HepG2 (cell line): ENCODE data around the gene HNRNPL. TPM values are rescaled to one million over a fixed set of nuclear protein-coding genes. Genes with fewer than 3 reads are reported as not detected.
A peak's percentile ranks its signal among the peaks of the same experiment; 100 is the strongest.

Experiments used
- AKAP8 ChIP-seq: sonication (generic); formaldehyde crosslinking; IDR thresholded peaks from 2 replicates; pipeline ENCODE4 v1.5.1; 2020; ENCODE audit warnings: mild to moderate bottlenecking, missing genetic modification reagents
- DNMT1 ChIP-seq: sonication (generic); formaldehyde crosslinking; IDR thresholded peaks from 2 replicates; pipeline ENCODE4 v1.5.1; 2020; ENCODE audit warnings: mild to moderate bottlenecking, missing genetic modification reagents
- HDAC6 ChIP-seq: fragments of 200-600 bp; sonication (generic); IDR thresholded peaks from 2 replicates; pipeline ENCODE4 v1.7.0; 2017; ENCODE audit warnings: mild to moderate bottlenecking, antibody characterized with exemption, low read length, low read depth
- HNF4G ChIP-seq, 2 experiments: sonication (generic) in 1 of 2; formaldehyde crosslinking in 1 of 2; IDR thresholded peaks; 2 replicates each; pipeline versions ENCODE4 v1.4.0 to v1.6.1; 2011 to 2020; ENCODE audit warnings: borderline replicate concordance in 2 of 2, low read depth in 2 of 2, mild to moderate bottlenecking in 2 of 2, low read length in 1 of 2, missing genetic modification reagents in 1 of 2, moderate library complexity in 1 of 2
- HNRNPLL ChIP-seq: fragments of 200-400 bp; formaldehyde crosslinking; IDR thresholded peaks from 2 replicates; pipeline ENCODE4 v1.6.1; 2017; ENCODE audit warnings: mild to moderate bottlenecking, low read depth, low read length; ENCODE audit not compliant: poor library complexity, severe bottlenecking
- JUN ChIP-seq: sonication (generic); formaldehyde crosslinking; IDR thresholded peaks from 2 replicates; pipeline ENCODE4 v1.4.0; 2020; ENCODE audit warnings: mild to moderate bottlenecking, missing genetic modification reagents
- MTF2 ChIP-seq: sonication (generic); formaldehyde crosslinking; IDR thresholded peaks from 2 replicates; pipeline ENCODE4 v1.5.0; 2020; ENCODE audit warnings: missing genetic modification reagents, borderline replicate concordance
- NCOA1 ChIP-seq: sonication (generic); formaldehyde crosslinking; IDR thresholded peaks from 2 replicates; pipeline ENCODE4 v1.9.0; 2021; ENCODE audit warnings: missing genetic modification reagents
- RARA ChIP-seq: IDR thresholded peaks from 2 replicates; pipeline ENCODE4 v1.6.1; 2016; ENCODE audit warnings: missing genetic modification reagents, missing compliant biosample characterization
- RFXANK ChIP-seq: IDR thresholded peaks from 2 replicates; pipeline ENCODE4 v1.6.1; 2016
- TSC22D2 ChIP-seq: sonication (generic); formaldehyde crosslinking; IDR thresholded peaks from 2 replicates; pipeline ENCODE4 v1.5.1; 2020; ENCODE audit warnings: missing genetic modification reagents, mild to moderate bottlenecking, borderline replicate concordance
- ZBTB7A ChIP-seq: sonication (generic); formaldehyde crosslinking; IDR thresholded peaks from 2 replicates; pipeline ENCODE4 v1.8.0; 2022; ENCODE audit warnings: mild to moderate bottlenecking, missing genetic modification reagents
- ZFP62 ChIP-seq: sonication (generic); formaldehyde crosslinking; IDR thresholded peaks from 2 replicates; pipeline ENCODE4 v1.4.0; 2020; ENCODE audit warnings: missing genetic modification reagents
- ZNF292 ChIP-seq: sonication (generic); formaldehyde crosslinking; IDR thresholded peaks from 2 replicates; pipeline ENCODE4 v1.8.1; 2022; ENCODE audit warnings: mild to moderate bottlenecking, low read depth, missing genetic modification reagents, borderline replicate concordance
- ZNF441 ChIP-seq: sonication (generic); formaldehyde crosslinking; IDR thresholded peaks from 2 replicates; pipeline ENCODE4 v1.7.0; 2021; ENCODE audit warnings: missing genetic modification reagents, borderline replicate concordance
- ZNF460 ChIP-seq: sonication (generic); formaldehyde crosslinking; IDR thresholded peaks from 2 replicates; pipeline ENCODE4 v1.5.1; 2020; ENCODE audit warnings: missing genetic modification reagents, mild to moderate bottlenecking, borderline replicate concordance
- ZSCAN21 ChIP-seq: sonication (generic); formaldehyde crosslinking; IDR thresholded peaks from 2 replicates; pipeline ENCODE4 v1.8.0; 2022; ENCODE audit warnings: mild to moderate bottlenecking, missing genetic modification reagents, moderate library complexity, borderline replicate concordance
- polyA plus RNA-seq, 8 experiments: library from polyadenylated mRNA; depleted of rRNA in 3 of 8; stranded (reverse) in 7 of 8; unstranded in 1 of 8; fragments of >200 nt; fragmentation: Illumina TruSeq in 4 of 8; extraction: Trizol in 4 of 8; gene quantifications; 2 replicates each; pipeline versions ENCODE4 v1.2.1 to v1.2.3, GENCODE V29; 2011 to 2016; ENCODE audit warnings: low read depth in 4 of 8, missing spikeins in 1 of 8, mixed read lengths in 1 of 8; ENCODE audit not compliant: insufficient read depth in 1 of 8
- total RNA-seq, 5 experiments: library from RNA; depleted of rRNA; stranded (reverse); fragments of >200 nt; fragmentation: Illumina TruSeq; extraction: Trizol; gene quantifications; 2 replicates each; pipeline ENCODE4 v1.2.3, GENCODE V29; 2016; ENCODE audit warnings: low read depth in 1 of 5
- TF ChIP-seq, protein P1 (sequence below): sonication (generic); formaldehyde crosslinking; IDR thresholded peaks from 2 replicates; pipeline ENCODE4 v1.4.0; 2020; ENCODE audit warnings: missing genetic modification reagents, borderline replicate concordance
- TF ChIP-seq, protein P2 (sequence below): sonication (generic); formaldehyde crosslinking; IDR thresholded peaks from 2 replicates; pipeline ENCODE4 v1.4.0; 2020; ENCODE audit warnings: mild to moderate bottlenecking, missing genetic modification reagents
- TF ChIP-seq, protein P3 (sequence below): sonication (generic); formaldehyde crosslinking; IDR thresholded peaks from 2 replicates; pipeline ENCODE4 v1.5.0; 2020; ENCODE audit warnings: mild to moderate bottlenecking, missing genetic modification reagents, moderate library complexity
- TF ChIP-seq, protein P4 (sequence below): sonication (generic); formaldehyde crosslinking; IDR thresholded peaks from 2 replicates; pipeline ENCODE4 v1.4.0; 2020; ENCODE audit warnings: missing genetic modification reagents, borderline replicate concordance

HNRNPL gene
- total and polyA plus RNA-seq, 2 of the 13 experiments (the other 11 are each of a cell fraction or from before 2014, with no cell fraction given) = 156 to 278 TPM

DNA sequence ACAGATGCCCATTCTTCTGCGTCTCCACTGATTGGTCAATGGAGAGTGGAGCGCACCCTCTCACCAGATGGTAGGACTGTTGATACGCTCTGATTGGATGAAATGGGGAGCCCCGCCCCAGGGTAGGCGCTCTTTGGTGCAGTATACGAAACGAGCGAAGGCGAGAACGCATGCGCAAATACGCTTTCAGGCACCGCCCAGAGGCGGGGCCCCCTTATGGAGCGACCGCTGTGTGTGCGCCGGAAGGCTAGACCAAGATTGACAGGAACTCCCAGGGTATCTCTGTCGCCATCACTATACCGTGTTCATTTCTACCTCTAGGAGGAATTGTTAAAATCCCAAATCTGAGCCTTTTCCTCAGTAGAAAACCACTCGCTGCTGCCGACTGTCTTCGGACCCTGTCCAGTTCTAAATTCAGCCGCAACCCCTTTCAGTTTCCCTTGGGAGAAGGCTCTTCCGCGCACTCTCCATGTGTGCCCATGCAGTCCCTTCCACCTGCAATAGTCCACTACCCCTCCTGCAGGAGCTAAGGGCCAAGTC is 720 bp upstream of the HNRNPL start (continued):
- TF ChIP-seq MTF2 (CRISPR knock-in tag) (no peak), NCOA1 (CRISPR knock-in tag) (no peak), ZBTB7A (CRISPR knock-in tag) (no peak), RFXANK (CRISPR knock-in tag) (no peak), JUN (CRISPR knock-in tag) (no peak), TSC22D2 (0 out of 2 replicates have a peak, but pooled peaks have one; percentile 22), HDAC6 (no peak), ZNF460 (CRISPR knock-in tag) (no peak), ZNF441 (CRISPR knock-in tag) (no peak), AKAP8 (CRISPR knock-in tag) (no peak), HNRNPLL (no peak), ZFP62 (no peak), RARA (CRISPR knock-in tag) (no peak), DNMT1 (no peak), ZNF292 (CRISPR knock-in tag) (no peak), ZSCAN21 (CRISPR knock-in tag) (no peak), HNF4G (IDR thresholded peaks at IDR 0.05; ENCODE audit: borderline replicate concordance, low read depth, low read length) (no peak), HNF4G (CRISPR knock-in tag; IDR thresholded peaks at IDR 0.05; ENCODE audit: borderline replicate concordance, low read depth) (no peak)
- TF ChIP-seq, protein P1, sequence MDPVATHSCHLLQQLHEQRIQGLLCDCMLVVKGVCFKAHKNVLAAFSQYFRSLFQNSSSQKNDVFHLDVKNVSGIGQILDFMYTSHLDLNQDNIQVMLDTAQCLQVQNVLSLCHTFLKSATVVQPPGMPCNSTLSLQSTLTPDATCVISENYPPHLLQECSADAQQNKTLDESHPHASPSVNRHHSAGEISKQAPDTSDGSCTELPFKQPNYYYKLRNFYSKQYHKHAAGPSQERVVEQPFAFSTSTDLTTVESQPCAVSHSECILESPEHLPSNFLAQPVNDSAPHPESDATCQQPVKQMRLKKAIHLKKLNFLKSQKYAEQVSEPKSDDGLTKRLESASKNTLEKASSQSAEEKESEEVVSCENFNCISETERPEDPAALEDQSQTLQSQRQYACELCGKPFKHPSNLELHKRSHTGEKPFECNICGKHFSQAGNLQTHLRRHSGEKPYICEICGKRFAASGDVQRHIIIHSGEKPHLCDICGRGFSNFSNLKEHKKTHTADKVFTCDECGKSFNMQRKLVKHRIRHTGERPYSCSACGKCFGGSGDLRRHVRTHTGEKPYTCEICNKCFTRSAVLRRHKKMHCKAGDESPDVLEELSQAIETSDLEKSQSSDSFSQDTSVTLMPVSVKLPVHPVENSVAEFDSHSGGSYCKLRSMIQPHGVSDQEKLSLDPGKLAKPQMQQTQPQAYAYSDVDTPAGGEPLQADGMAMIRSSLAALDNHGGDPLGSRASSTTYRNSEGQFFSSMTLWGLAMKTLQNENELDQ = no peak
- TF ChIP-seq, protein P2, sequence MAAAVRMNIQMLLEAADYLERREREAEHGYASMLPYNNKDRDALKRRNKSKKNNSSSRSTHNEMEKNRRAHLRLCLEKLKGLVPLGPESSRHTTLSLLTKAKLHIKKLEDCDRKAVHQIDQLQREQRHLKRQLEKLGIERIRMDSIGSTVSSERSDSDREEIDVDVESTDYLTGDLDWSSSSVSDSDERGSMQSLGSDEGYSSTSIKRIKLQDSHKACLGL (CRISPR knock-in tag) = no peak; the same call in 1 of the 2 replicates
- TF ChIP-seq, protein P3, sequence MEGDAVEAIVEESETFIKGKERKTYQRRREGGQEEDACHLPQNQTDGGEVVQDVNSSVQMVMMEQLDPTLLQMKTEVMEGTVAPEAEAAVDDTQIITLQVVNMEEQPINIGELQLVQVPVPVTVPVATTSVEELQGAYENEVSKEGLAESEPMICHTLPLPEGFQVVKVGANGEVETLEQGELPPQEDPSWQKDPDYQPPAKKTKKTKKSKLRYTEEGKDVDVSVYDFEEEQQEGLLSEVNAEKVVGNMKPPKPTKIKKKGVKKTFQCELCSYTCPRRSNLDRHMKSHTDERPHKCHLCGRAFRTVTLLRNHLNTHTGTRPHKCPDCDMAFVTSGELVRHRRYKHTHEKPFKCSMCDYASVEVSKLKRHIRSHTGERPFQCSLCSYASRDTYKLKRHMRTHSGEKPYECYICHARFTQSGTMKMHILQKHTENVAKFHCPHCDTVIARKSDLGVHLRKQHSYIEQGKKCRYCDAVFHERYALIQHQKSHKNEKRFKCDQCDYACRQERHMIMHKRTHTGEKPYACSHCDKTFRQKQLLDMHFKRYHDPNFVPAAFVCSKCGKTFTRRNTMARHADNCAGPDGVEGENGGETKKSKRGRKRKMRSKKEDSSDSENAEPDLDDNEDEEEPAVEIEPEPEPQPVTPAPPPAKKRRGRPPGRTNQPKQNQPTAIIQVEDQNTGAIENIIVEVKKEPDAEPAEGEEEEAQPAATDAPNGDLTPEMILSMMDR = 0 out of 2 replicates have a peak, but pooled peaks have one; percentile 5
- TF ChIP-seq, protein P4, sequence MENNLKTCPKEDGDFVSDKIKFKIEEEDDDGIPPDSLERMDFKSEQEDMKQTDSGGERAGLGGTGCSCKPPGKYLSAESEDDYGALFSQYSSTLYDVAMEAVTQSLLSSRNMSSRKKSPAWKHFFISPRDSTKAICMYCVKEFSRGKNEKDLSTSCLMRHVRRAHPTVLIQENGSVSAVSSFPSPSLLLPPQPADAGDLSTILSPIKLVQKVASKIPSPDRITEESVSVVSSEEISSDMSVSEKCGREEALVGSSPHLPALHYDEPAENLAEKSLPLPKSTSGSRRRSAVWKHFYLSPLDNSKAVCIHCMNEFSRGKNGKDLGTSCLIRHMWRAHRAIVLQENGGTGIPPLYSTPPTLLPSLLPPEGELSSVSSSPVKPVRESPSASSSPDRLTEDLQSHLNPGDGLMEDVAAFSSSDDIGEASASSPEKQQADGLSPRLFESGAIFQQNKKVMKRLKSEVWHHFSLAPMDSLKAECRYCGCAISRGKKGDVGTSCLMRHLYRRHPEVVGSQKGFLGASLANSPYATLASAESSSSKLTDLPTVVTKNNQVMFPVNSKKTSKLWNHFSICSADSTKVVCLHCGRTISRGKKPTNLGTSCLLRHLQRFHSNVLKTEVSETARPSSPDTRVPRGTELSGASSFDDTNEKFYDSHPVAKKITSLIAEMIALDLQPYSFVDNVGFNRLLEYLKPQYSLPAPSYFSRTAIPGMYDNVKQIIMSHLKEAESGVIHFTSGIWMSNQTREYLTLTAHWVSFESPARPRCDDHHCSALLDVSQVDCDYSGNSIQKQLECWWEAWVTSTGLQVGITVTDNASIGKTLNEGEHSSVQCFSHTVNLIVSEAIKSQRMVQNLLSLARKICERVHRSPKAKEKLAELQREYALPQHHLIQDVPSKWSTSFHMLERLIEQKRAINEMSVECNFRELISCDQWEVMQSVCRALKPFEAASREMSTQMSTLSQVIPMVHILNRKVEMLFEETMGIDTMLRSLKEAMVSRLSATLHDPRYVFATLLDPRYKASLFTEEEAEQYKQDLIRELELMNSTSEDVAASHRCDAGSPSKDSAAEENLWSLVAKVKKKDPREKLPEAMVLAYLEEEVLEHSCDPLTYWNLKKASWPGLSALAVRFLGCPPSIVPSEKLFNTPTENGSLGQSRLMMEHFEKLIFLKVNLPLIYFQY (CRISPR knock-in tag) = no peak
